ENCODE measurements around the gene SRBD1. TPM values are rescaled to one million over a fixed set of nuclear protein-coding genes. Genes with fewer than 3 reads are reported as not detected.

Gene SRBD1
- polyA plus RNA-seq, 1 experiment, result 8.7 TPM

DNA sequence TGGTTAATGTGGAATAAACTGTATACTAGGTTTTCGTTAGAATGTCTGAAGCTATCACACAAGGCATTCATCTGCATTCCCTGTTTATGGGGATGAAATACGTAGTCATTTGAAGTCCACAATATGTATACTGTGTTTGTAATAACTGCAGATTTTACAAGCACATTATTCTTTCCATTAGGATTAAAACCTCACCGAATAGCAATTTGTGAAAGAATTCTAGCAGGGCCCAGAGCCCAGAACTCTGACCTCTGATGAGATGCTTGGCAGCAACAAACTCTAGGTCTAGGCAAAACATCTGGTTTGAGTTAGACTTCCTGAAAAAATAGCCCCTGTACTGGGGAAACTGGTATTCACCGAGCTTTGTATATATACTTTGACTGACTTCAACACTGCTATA lies 158.2 kb downstream of the SRBD1 start:
- no peak overlapping the region for H3K4me3 ChIP-seq (ENCODE audit: low read depth, low read length)
- CTCF ChIA-PET, result interaction anchor here (1.9 to 2.0 kb wide), 2 partner anchors 41 to 471 kb away, joined by 7 to 9 read pairs; no protein-coding TSS in a partner anchor

DNA sequence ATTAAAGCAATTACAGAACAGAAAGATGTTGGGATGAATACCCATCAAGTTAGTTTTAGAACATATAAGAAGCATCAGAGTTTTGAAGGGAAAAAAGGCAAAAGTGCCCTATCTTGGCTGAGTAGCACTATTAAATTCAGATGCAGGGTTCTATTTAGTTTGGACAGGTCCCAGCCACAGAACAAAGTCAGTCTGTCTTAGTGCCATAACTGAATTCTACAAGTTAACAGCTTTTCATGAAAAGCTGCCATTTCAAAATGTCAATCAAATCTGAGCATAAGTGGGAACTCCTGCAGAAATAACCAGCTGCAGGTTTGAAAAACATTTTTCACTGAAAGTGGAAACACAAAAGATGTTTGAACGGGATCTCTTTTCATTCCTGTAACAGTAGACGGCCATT lies 160.4 kb downstream of the SRBD1 start:
- Histone ChIP-seq H3K4me3 (ENCODE audit: low read depth, low read length) (no peak overlapping the region), H3K27ac (ENCODE audit: low read depth, low read length) (no peak overlapping the region), H3K27me3 (ENCODE audit: control insufficient read depth, insufficient read depth, low read length) (no peaks in the 10 kb centered on the region), H3K9me3 (ENCODE audit: control insufficient read depth, insufficient read depth, low read length) (no peaks in the 10 kb centered on the region)
- no peak for TF ChIP-seq CTCF (IDR thresholded peaks at IDR 0.05; ENCODE audit: low read depth, low read length)
- CTCF ChIA-PET, result no interaction called here
- POLR2A ChIA-PET, result no interaction called here
- no peak for DNase-seq (ENCODE audit: low read depth, low spot score)

More for the DNA sequence above, 158.2 kb downstream of the SRBD1 start:
- Histone ChIP-seq H3K27ac (ENCODE audit: low read depth, low read length) (no peak overlapping the region), H3K27me3 (ENCODE audit: control insufficient read depth, insufficient read depth, low read length) (no peaks in the 10 kb centered on the region), H3K9me3 (ENCODE audit: control insufficient read depth, insufficient read depth, low read length) (no peaks in the 10 kb centered on the region)
- no peak for TF ChIP-seq CTCF (IDR thresholded peaks at IDR 0.05; ENCODE audit: low read depth, low read length)
- peak; percentile 89 for DNase-seq (ENCODE audit: low read depth, low spot score)
- POLR2A ChIA-PET, result interaction anchor here (0.7 to 1.2 kb wide), 3 partner anchors 99 to 1205 kb away, joined by 3 to 7 read pairs (median 3); no protein-coding TSS in a partner anchor

DNA sequence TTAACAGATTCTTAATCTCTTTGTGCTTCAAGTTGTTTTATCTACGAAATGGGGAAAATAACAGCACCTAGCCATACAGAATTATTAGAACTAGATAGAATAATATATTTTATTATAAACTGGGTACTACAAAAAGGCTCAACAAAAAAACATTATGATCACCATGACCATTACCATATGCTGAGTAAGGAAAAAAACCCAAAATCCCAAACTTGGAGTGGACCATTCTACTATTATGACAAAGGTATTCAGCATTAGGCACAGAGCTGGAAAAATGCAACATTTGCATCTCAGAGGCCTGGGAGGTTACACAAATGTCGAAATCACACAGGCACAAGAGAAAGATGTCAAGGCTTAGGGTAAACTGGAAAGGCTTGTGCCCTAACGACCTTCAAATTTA lies 162.8 kb downstream of the SRBD1 start:
- ChIA-PET CTCF (no interaction called here), POLR2A (no interaction called here)
- Histone ChIP-seq H3K9me3 (ENCODE audit: control insufficient read depth, insufficient read depth, low read length) (no peaks in the 10 kb centered on the region), H3K27me3 (ENCODE audit: control insufficient read depth, insufficient read depth, low read length) (no peaks in the 10 kb centered on the region), H3K27ac (ENCODE audit: low read depth, low read length) (no peak overlapping the region), H3K4me3 (ENCODE audit: low read depth, low read length) (no peak overlapping the region)
- no peak for TF ChIP-seq CTCF (IDR thresholded peaks at IDR 0.05; ENCODE audit: low read depth, low read length)
- DNase-seq (ENCODE audit: low read depth, low spot score), result no peak

- Histone ChIP-seq H3K27ac (ENCODE audit: low read depth, low read length) (no peak overlapping the region), H3K27me3 (ENCODE audit: control insufficient read depth, insufficient read depth, low read length) (no peaks in the 10 kb centered on the region), H3K9me3 (ENCODE audit: control insufficient read depth, insufficient read depth, low read length) (no peaks in the 10 kb centered on the region), H3K4me3 (ENCODE audit: low read depth, low read length) (no peak overlapping the region)
- ChIA-PET POLR2A (no interaction called here), CTCF (no interaction called here)
- DNase-seq (ENCODE audit: low read depth, low spot score), result no peak
- TF ChIP-seq CTCF (IDR thresholded peaks at IDR 0.05; ENCODE audit: low read depth, low read length), result no peak
Observed at GRCh38 chr2:45446016-45446415, 165.1 kb downstream of the SRBD1 start.

DNA sequence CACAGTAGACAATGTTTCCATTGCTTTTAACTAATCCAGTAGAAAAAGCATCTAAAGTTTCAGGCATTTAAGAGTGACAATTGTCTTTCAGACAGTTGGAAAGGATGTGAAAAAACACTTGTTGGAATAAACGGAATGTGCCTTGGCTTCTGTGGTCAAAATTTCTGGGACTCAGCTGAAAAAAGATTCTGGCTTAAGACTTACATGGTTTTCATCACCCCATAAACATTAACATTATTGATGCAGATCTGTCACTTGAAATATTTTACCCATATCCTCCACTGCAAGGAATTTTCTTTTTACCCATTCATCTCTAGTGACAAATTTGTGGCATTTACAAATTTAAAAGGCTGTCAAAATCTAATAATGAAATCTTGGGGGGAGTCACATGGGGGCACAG lies 166.0 kb downstream of the SRBD1 start:
- no peak for DNase-seq (ENCODE audit: low read depth, low spot score)
- no peaks in the 10 kb centered on the region for H3K9me3 ChIP-seq (ENCODE audit: control insufficient read depth, insufficient read depth, low read length)
- ChIA-PET POLR2A (no interaction called here), CTCF (no interaction called here)
- H3K27me3 ChIP-seq (ENCODE audit: control insufficient read depth, insufficient read depth, low read length), result no peaks in the 10 kb centered on the region
- no peak for TF ChIP-seq CTCF (IDR thresholded peaks at IDR 0.05; ENCODE audit: low read depth, low read length)
- H3K4me3 ChIP-seq (ENCODE audit: low read depth, low read length), result no peak overlapping the region
- H3K27ac ChIP-seq (ENCODE audit: low read depth, low read length), result no peak overlapping the region
